Naive thymus-derived CD4-positive, alpha-beta T cell (primary cell): ENCODE measurements around the gene LEF1. TPM values are rescaled to one million over a fixed set of nuclear protein-coding genes. Genes with fewer than 3 reads are reported as not detected.
A peak's percentile ranks its signal among the peaks of the same experiment; 100 is the strongest.

Source experiments
- ATAC-seq: fragments of 150-1000 bp; cut with Tn5 transposase; 2 replicates; pipeline ENCODE4 v1.10.0; 2021; ENCODE audit warnings: mild to moderate bottlenecking, moderate library complexity
- CTCF ChIA-PET: fragments of 350-600 bp; sonication (Branson Sonifier 250); formaldehyde crosslinking; loops from one replicate; lab custom pipeline; 2021; ENCODE audit warnings: antibody characterized with exemption; lab: Charles Lee
- POLR2A ChIA-PET: fragments of 350-600 bp; sonication (Branson Sonifier 250); formaldehyde crosslinking; loops from one replicate; lab custom pipeline; 2021; ENCODE audit warnings: antibody characterized with exemption, inconsistent platforms; lab: Charles Lee
- DNase-seq, 9 donors: peaks; one replicate each; pipeline versions ENCODE4 v3.0.0 to v3.0.0-alpha.2; 2020 to 2022; ENCODE audit warnings: mixed read lengths in 1 of 9
- H3K27ac ChIP-seq: one replicate; pipeline ENCODE4 v1.7.0; 2013; ENCODE audit warnings: mild to moderate bottlenecking, low read depth, low read length, moderate library complexity
- H3K27me3 ChIP-seq, 2 donors: one replicate each; pipeline ENCODE4 v1.7.0; 2013; ENCODE audit warnings: low read length in 2 of 2, mild to moderate bottlenecking in 2 of 2, moderate library complexity in 2 of 2; ENCODE audit not compliant: control insufficient read depth in 2 of 2, insufficient read depth in 2 of 2
- H3K36me3 ChIP-seq, 3 experiments: 1 replicate in 2 of 3; 2 replicates in 1 of 3; pipeline ENCODE4 v1.7.0; 2013; ENCODE audit warnings: low read length in 3 of 3, mild to moderate bottlenecking in 3 of 3, moderate library complexity in 1 of 3; ENCODE audit not compliant: insufficient read depth in 3 of 3, control insufficient read depth in 2 of 3
- H3K4me1 ChIP-seq, 2 donors: one replicate each; pipeline ENCODE4 v1.7.0; 2013; ENCODE audit warnings: low read length in 2 of 2, mild to moderate bottlenecking in 2 of 2, moderate library complexity in 1 of 2; ENCODE audit not compliant: control insufficient read depth in 2 of 2, insufficient read depth in 2 of 2
- H3K4me3 ChIP-seq: 2 replicates; pipeline ENCODE4 v1.7.0; 2013; ENCODE audit warnings: mild to moderate bottlenecking, low read length
- H3K9me3 ChIP-seq, 3 experiments: 1 replicate in 2 of 3; 2 replicates in 1 of 3; pipeline ENCODE4 v1.7.0; 2013; ENCODE audit warnings: low read length in 3 of 3; ENCODE audit not compliant: control insufficient read depth in 2 of 3
- H3K27ac Mint-ChIP-seq, 9 donors: one replicate each; pipeline ENCODE4 v1.8.0; 2020 to 2022; ENCODE audit warnings: mixed read lengths in 9 of 9, mild to moderate bottlenecking in 8 of 9, moderate library complexity in 5 of 9, inconsistent platforms in 2 of 9
- H3K27me3 Mint-ChIP-seq, 5 donors: one replicate each; pipeline ENCODE4 v1.8.0; 2021 to 2022; ENCODE audit warnings: mixed read lengths in 5 of 5, mild to moderate bottlenecking in 1 of 5
- H3K36me3 Mint-ChIP-seq, 5 donors: one replicate each; pipeline ENCODE4 v1.8.0; 2020 to 2022; ENCODE audit warnings: mixed read lengths in 5 of 5, mild to moderate bottlenecking in 3 of 5, inconsistent platforms in 1 of 5
- H3K4me1 Mint-ChIP-seq, 7 donors: one replicate each; pipeline ENCODE4 v1.8.0; 2020 to 2022; ENCODE audit warnings: mixed read lengths in 7 of 7, mild to moderate bottlenecking in 3 of 7, inconsistent platforms in 1 of 7
- H3K4me3 Mint-ChIP-seq, 10 donors: one replicate each; pipeline ENCODE4 v1.8.0; 2020 to 2022; ENCODE audit warnings: mild to moderate bottlenecking in 10 of 10, mixed read lengths in 10 of 10, moderate library complexity in 6 of 10, inconsistent platforms in 2 of 10
- H3K9me3 Mint-ChIP-seq, 11 donors: one replicate each; pipeline ENCODE4 v1.8.0; 2020 to 2022; ENCODE audit warnings: mixed read lengths in 11 of 11, mild to moderate bottlenecking in 4 of 11, inconsistent platforms in 1 of 11, moderate library complexity in 1 of 11
- intact Hi-C, 2 donors: fragments of 100-400 bp; cut with micrococcal nuclease; formaldehyde crosslinking; loops; one replicate each; pipeline ENCODE4 v1.15.1; 2023
- polyA plus RNA-seq, 2 donors: library from polyadenylated mRNA; unstranded; fragments of 300-500 nt; fragmentation: Illumina TruSeq; gene quantifications; one replicate each; pipeline ENCODE4 v1.2.3, GENCODE V29; 2021
- total RNA-seq, 6 experiments: library from RNA in 5 of 6; stranded (reverse) in 5 of 6; gene quantifications; 1 replicate in 5 of 6; 2 replicates in 1 of 6; pipeline ENCODE4 v1.2.3 and lab custom pipeline; 2021 to 2026

LEF1 gene
- total and polyA plus RNA-seq, 7 experiments from 2014 or later = 270 to 928 (median 674) TPM

GRCh38 chr4:108146819-108147218 is 21.9 kb downstream of the LEF1 start:
- DNase-seq (no peak), ATAC-seq (no peak)
- H3K9me3 Mint-ChIP-seq = no peaks in the 10 kb centered on the region
- peaks cover 52 to 94% (median 92%) of the 10 kb centered on the region in 7 donors for H3K4me1 Mint-ChIP-seq
- H3K36me3 Mint-ChIP-seq = peaks cover 17 to 43% (median 28%) of the 10 kb centered on the region in 5 donors
- Histone ChIP-seq H3K9me3 (no peaks in the 10 kb centered on the region), H3K4me1 (peaks cover 21 to 89% of the 10 kb centered on the region in 2 donors), H3K36me3 (peaks cover 0 to 19% (median 11%) of the 10 kb centered on the region in 3 experiments), H3K27ac (peak overlapping the region; percentile 81), H3K27me3 (no peaks in the 10 kb centered on the region), H3K4me3 (peak overlapping the region; percentile 31)
- POLR2A ChIA-PET = interaction anchor here (0.6 to 21.9 kb wide), 14 partner anchors 9 to 386 kb away, joined by 3 to 400 read pairs (median 4); partner anchors contain the start of gene LEF1
- peak overlapping the region; percentile 50 to 97 (median 92) for H3K27ac Mint-ChIP-seq
- H3K4me3 Mint-ChIP-seq = peak overlapping the region; percentile 66 to 86 (median 80)
- intact Hi-C loops = loop anchor here (1.0 to 2.0 kb wide), 4 partner anchors 8 to 18 kb away; no protein-coding TSS in a partner anchor
- CTCF ChIA-PET = interaction anchor here (0.6 to 1.0 kb wide), 4 partner anchors 8 to 117 kb away, joined by 3 to 5 read pairs (median 4); no protein-coding TSS in a partner anchor
- H3K27me3 Mint-ChIP-seq = no peaks in the 10 kb centered on the region

- Mint-ChIP-seq H3K4me1 (peaks cover 51 to 94% (median 92%) of the 10 kb centered on the region in 7 donors), H3K36me3 (peaks cover 16 to 46% (median 29%) of the 10 kb centered on the region in 5 donors), H3K27me3 (no peaks in the 10 kb centered on the region), H3K9me3 (no peaks in the 10 kb centered on the region), H3K27ac (peak overlapping the region; percentile 50 to 97 (median 92)), H3K4me3 (peak overlapping the region in 9 of 10 donors; percentile 66 to 86 (median 81))
- Histone ChIP-seq H3K36me3 (peaks cover 0 to 18% (median 10%) of the 10 kb centered on the region in 3 experiments), H3K27me3 (no peaks in the 10 kb centered on the region), H3K9me3 (no peaks in the 10 kb centered on the region), H3K4me3 (peak overlapping the region; percentile 31), H3K27ac (peak overlapping the region; percentile 81), H3K4me1 (peaks cover 21 to 90% of the 10 kb centered on the region in 2 donors)
- ATAC-seq = peak; percentile 50
- CTCF ChIA-PET = interaction anchor here (0.9 to 1.7 kb wide), 3 partner anchors 15 to 116 kb away, joined by 3 to 5 read pairs (median 4); no protein-coding TSS in a partner anchor
- POLR2A ChIA-PET = interaction anchor here (0.6 to 21.9 kb wide), 14 partner anchors 9 to 386 kb away, joined by 3 to 400 read pairs (median 4); partner anchors contain the start of gene LEF1
- DNase-seq = peak in 2 of 9 donors; percentile 43 to 48
- intact Hi-C loops = loop anchor here (1.0 to 2.0 kb wide), 4 partner anchors 9 to 19 kb away; no protein-coding TSS in a partner anchor
Measured at GRCh38 chr4:108146336-108146735, 22.4 kb downstream of the LEF1 start.

- Histone ChIP-seq H3K4me3 (peak overlapping the region; percentile 22), H3K4me1 (peaks cover 29 to 92% of the 10 kb centered on the region in 2 donors), H3K36me3 (peaks cover 0 to 13% (median 10%) of the 10 kb centered on the region in 3 experiments), H3K27me3 (no peaks in the 10 kb centered on the region), H3K9me3 (no peaks in the 10 kb centered on the region), H3K27ac (peak overlapping the region; percentile 81)
- peak overlapping the region; percentile 71 to 91 (median 83) for H3K4me3 Mint-ChIP-seq
- ChIA-PET POLR2A (interaction anchor here (0.6 to 21.9 kb wide), 14 partner anchors 8 to 476 kb away, joined by 3 to 400 read pairs (median 8); partner anchors contain the start of genes LEF1 and RPL34), CTCF (interaction anchor here (0.7 to 1.7 kb wide), 5 partner anchors 10 to 58 kb away, joined by 3 to 6 read pairs (median 3); no protein-coding TSS in a partner anchor)
- H3K9me3 Mint-ChIP-seq = no peaks in the 10 kb centered on the region
- intact Hi-C loops = loop anchor here in 1 of 2 donors (1.0 kb wide), 1 partner anchor 8 kb away; no protein-coding TSS in a partner anchor
- peaks cover 12 to 53% (median 30%) of the 10 kb centered on the region in 5 donors for H3K36me3 Mint-ChIP-seq
- peaks cover 50 to 97% (median 95%) of the 10 kb centered on the region in 7 donors for H3K4me1 Mint-ChIP-seq
- DNase-seq (peak in 1 of 9 donors; percentile 53), ATAC-seq (peak; percentile 30)
- H3K27me3 Mint-ChIP-seq = no peaks in the 10 kb centered on the region
- peak overlapping the region; percentile 37 to 97 (median 91) for H3K27ac Mint-ChIP-seq
Measured at GRCh38 chr4:108144451-108144850, 24.3 kb downstream of the LEF1 start.

- peak overlapping the region; percentile 22 for H3K4me3 ChIP-seq
- ChIA-PET POLR2A (interaction anchor here (0.7 to 21.9 kb wide), 11 partner anchors 8 to 118 kb away, joined by 3 to 400 read pairs (median 12); partner anchors contain the start of gene LEF1), CTCF (interaction anchor here (0.7 to 0.9 kb wide), 3 partner anchors 11 to 155 kb away, joined by 3 to 4 read pairs (median 4); no protein-coding TSS in a partner anchor)
- peaks cover 29 to 97% of the 10 kb centered on the region in 2 donors for H3K4me1 ChIP-seq
- H3K27ac Mint-ChIP-seq = peak overlapping the region; percentile 78 to 97 (median 91)
- peak overlapping the region; percentile 81 for H3K27ac ChIP-seq
- H3K9me3 Mint-ChIP-seq = no peaks in the 10 kb centered on the region
- H3K27me3 Mint-ChIP-seq = no peaks in the 10 kb centered on the region
- no peak for DNase-seq
- ATAC-seq = no peak
- no peaks in the 10 kb centered on the region for H3K27me3 ChIP-seq
- H3K36me3 ChIP-seq = peaks cover 0 to 16% (median 10%) of the 10 kb centered on the region in 3 experiments
- peak overlapping the region; percentile 71 to 91 (median 83) for H3K4me3 Mint-ChIP-seq
- intact Hi-C loops = loop anchor here (1.0 to 2.0 kb wide), 3 partner anchors 8 to 71 kb away; no protein-coding TSS in a partner anchor
- H3K36me3 Mint-ChIP-seq = peaks cover 12 to 62% (median 26%) of the 10 kb centered on the region in 5 donors
- no peaks in the 10 kb centered on the region for H3K9me3 ChIP-seq
- H3K4me1 Mint-ChIP-seq = peaks cover 56 to 100% (median 99%) of the 10 kb centered on the region in 7 donors
Measured at GRCh38 chr4:108143515-108143914, 25.2 kb downstream of the LEF1 start.

- no peaks in the 10 kb centered on the region for H3K27me3 ChIP-seq
- H3K4me3 Mint-ChIP-seq = peak overlapping the region; percentile 71 to 91 (median 83)
- H3K36me3 ChIP-seq = peaks cover 0 to 20% (median 9%) of the 10 kb centered on the region in 3 experiments
- H3K4me3 ChIP-seq = no peak overlapping the region
- peaks cover 12 to 66% (median 26%) of the 10 kb centered on the region in 5 donors for H3K36me3 Mint-ChIP-seq
- peak overlapping the region; percentile 59 to 97 (median 91) for H3K27ac Mint-ChIP-seq
- peaks cover 29 to 97% of the 10 kb centered on the region in 2 donors for H3K4me1 ChIP-seq
- intact Hi-C loops = loop anchor here (1.0 to 2.0 kb wide), 3 partner anchors 8 to 70 kb away; no protein-coding TSS in a partner anchor
- no peak for DNase-seq
- POLR2A ChIA-PET = interaction anchor here (0.7 to 21.9 kb wide), 9 partner anchors 9 to 117 kb away, joined by 3 to 400 read pairs (median 15); partner anchors contain the start of gene LEF1
- H3K9me3 Mint-ChIP-seq = no peaks in the 10 kb centered on the region
- no peaks in the 10 kb centered on the region for H3K27me3 Mint-ChIP-seq
- CTCF ChIA-PET = interaction anchor here (0.9 kb wide), 1 partner anchor 154 kb away, joined by 4 read pairs; no protein-coding TSS in a partner anchor
- H3K9me3 ChIP-seq = no peaks in the 10 kb centered on the region
- H3K27ac ChIP-seq = peak overlapping the region; percentile 81
- peaks cover 61 to 100% (median 99%) of the 10 kb centered on the region in 7 donors for H3K4me1 Mint-ChIP-seq
- no peak for ATAC-seq
Measured at GRCh38 chr4:108142870-108143269, 25.9 kb downstream of the LEF1 start.
